ENCODE results near the gene TIMP2. TPM values are rescaled to one million over a fixed set of nuclear protein-coding genes. Genes with fewer than 3 reads are reported as not detected.

TIMP2 gene
- total and polyA plus RNA-seq, 9 donors: 94.8 to 309 (median 201) TPM

DNA sequence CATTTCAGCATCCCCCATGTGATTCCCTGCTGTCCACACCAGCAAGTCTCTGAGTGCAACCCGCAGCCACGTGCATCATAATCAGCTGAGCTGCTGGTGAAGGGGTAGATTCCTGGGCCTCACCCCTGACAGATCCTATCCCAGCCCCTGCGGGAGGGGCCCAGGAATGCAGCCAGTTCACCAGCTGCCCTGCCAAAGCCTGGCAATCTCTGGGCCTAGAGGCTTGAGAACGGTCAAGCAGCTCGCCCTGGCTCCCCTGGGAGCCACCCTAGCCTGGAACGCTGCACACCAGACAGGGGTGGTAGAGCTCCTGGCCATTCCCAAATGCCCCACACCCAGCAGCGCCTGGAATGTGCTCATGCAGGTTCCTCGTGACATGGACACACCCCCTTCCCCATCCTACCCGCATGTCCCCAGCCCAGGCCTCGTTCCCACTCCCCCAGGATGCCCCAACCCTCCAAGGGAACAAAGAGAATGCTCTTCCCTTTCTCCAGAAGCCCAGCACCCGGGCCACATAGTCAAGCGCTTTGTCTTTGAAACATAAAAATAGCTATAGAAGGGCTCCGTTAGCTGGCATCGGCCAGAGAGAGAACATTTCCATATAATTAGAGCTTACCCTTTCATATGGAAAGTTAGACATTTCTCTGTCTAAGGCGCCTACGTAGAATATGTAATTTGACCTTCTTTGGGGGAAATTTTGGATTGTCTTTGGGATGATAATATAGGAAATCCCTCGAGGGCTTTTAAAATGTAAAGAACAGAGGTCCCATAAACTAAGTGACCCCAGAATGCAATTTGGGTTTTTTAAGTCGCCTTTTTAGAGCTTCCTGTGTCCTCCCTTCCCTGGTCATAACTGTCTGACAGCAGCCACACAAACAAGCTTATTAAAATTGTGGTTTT is 25.6 kb downstream of the TIMP2 start:
- peak overlapping the region; percentile 55 for H3K27ac ChIP-seq (ENCODE audit: low read length)
- no peaks in the 10 kb centered on the region for H3K27me3 ChIP-seq (ENCODE audit: control insufficient read depth, insufficient read depth, low read length)
- peaks cover 37% of the 10 kb centered on the region for H3K36me3 ChIP-seq (ENCODE audit: control insufficient read depth, insufficient read depth, low read length)
- H3K4me3 ChIP-seq (ENCODE audit: low read length): no peak overlapping the region
- no peaks in the 10 kb centered on the region for H3K9me3 ChIP-seq (replicated peaks; ENCODE audit: control insufficient read depth, low read depth, low read length)
- 43% methylated on average over 6 of the region's 18 CpGs for WGBS (ENCODE audit: insufficient coverage)
- no peak for DNase-seq
- H3K4me1 ChIP-seq (ENCODE audit: control insufficient read depth, insufficient read depth, low read length): peaks cover 60% of the 10 kb centered on the region

DNA sequence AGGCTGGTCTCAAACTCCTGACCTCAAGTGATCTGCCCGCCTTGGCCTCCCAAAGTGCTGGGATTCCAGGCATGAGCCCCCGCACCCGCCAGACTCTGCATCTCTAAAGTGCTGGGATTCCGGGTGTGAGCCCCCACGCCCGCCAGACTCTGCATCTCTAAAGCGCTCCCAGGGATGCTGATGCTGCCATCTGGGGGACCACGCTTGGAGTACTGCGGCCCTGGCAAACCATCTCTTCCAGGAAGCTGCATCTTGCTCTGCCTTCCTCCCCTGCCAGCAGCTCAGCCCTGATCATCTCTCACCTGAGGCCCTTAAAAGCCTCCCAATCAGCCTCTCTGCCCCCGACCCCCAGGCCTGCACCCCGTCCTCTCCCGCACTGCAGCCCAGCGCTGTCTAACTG is 26.2 kb downstream of the TIMP2 start:
- Histone ChIP-seq H3K36me3 (ENCODE audit: control insufficient read depth, insufficient read depth, low read length) (peaks cover 32% of the 10 kb centered on the region), H3K4me3 (ENCODE audit: low read length) (no peak overlapping the region), H3K4me1 (ENCODE audit: control insufficient read depth, insufficient read depth, low read length) (peaks cover 65% of the 10 kb centered on the region), H3K27ac (ENCODE audit: low read length) (peak overlapping the region; percentile 55), H3K27me3 (ENCODE audit: control insufficient read depth, insufficient read depth, low read length) (no peaks in the 10 kb centered on the region), H3K9me3 (replicated peaks; ENCODE audit: control insufficient read depth, low read depth, low read length) (no peaks in the 10 kb centered on the region)
- 88% methylated on average over 13 of the region's 13 CpGs for WGBS (ENCODE audit: insufficient coverage)
- no peak for DNase-seq

DNA sequence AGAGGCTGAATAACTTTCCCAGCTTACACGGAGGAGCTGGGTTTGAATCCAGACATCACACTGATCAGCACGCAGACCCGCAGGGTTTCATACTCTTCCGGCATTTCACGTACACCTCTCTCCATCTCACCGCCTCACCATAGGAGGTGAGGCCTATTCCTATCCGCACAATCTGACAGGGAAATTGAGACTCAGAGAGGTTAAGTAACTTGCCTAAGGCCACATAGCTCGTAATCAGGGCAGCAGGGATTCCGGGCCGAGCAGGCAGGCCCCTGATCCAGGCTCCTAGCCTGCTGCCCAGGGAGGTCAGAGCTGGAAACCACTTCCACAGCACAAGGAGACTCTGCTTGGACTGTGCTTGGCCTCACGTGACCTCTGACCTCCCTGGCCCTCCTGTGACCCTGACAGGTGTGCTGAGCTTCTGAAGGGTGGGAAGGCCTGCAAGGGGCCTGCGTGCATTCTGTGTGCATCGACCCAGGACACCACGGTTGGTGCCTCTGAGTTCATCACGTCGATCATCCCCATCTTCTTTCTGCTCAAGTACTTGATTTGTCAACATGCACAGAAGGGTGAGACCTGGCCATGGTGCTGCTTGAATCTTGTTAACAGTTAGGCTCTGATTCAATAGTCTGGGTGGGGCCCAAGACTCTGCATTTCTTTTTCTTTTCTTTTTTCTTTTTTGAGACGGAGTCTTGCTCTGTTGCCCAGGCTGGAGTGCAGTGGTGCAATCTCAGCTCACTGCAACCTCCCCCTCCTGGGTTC is 26.9 kb downstream of the TIMP2 start:
- peaks cover 31% of the 10 kb centered on the region for H3K36me3 ChIP-seq (ENCODE audit: control insufficient read depth, insufficient read depth, low read length)
- H3K4me3 ChIP-seq (ENCODE audit: low read length): no peak overlapping the region
- no peaks in the 10 kb centered on the region for H3K27me3 ChIP-seq (ENCODE audit: control insufficient read depth, insufficient read depth, low read length)
- peaks cover 68% of the 10 kb centered on the region for H3K4me1 ChIP-seq (ENCODE audit: control insufficient read depth, insufficient read depth, low read length)
- H3K9me3 ChIP-seq (replicated peaks; ENCODE audit: control insufficient read depth, low read depth, low read length): no peaks in the 10 kb centered on the region
- 70% methylated on average over 12 of the region's 17 CpGs for WGBS (ENCODE audit: insufficient coverage)
- no peak for DNase-seq
- H3K27ac ChIP-seq (ENCODE audit: low read length): no peak overlapping the region

DNA sequence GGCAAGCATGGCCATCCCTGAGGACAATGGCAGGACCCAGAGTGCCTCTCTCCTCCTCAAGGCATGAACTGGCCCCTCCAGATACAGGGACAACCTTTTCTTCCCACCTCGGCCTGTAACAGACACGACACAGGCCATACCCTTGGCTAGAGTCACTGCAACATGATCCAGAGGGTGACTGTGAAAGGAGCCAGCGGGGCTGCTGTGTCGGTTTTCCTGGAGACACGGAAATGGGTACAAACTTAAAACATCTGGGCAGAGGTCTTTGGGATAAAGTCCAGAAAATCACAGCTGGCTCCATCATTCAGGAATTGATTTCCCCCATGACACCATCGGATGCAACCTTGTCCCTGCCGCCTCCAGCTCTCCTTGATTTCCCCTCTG is 27.5 kb downstream of the TIMP2 start:
- H3K27ac ChIP-seq (ENCODE audit: low read length): peak overlapping the region; percentile 38
- WGBS (ENCODE audit: insufficient coverage): 28% methylated on average over 2 of the region's 7 CpGs

DNA sequence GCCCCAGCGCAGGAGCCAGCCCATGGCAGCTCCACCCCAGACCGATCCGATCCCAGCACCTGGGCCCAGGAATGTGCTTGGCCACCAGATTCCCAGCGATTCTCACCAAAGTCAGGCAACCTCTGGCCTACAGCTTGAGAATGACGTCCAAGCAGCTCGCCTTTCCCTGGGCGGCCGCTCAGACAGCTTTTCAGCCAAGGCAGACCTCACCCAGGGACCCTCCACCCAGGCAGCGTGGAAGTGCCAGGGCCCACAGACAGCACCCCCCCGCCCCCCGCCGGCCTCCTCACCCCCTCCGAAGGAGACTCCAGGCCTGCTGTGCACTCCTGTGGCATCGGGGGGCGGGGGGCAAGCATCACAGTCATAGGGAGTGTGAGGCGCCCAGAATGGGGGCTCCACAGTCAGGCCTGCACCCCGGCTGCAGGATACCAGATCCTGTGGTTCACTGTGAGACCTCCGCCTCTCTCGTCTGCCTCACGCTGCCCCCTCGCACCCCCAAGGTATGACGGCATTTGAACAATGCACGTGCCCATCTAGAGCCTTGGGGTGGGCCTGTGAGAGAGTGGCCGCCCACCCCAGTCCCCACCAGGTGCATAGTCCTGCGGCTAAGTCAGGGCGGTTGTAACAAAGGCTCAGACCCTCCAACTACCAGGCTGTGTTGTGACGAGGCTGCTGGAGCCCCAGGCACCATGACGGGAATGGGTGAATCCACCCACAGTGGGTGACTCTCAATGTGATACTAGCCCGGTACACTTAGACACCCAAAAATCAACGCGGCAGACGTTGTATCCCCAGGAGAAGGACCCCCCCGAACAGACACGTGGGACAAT is 28.1 kb downstream of the TIMP2 start:
- DNase-seq: no peak
- Histone ChIP-seq H3K27ac (ENCODE audit: low read length) (peak overlapping the region; percentile 88), H3K36me3 (ENCODE audit: control insufficient read depth, insufficient read depth, low read length) (peaks cover 27% of the 10 kb centered on the region), H3K4me3 (ENCODE audit: low read length) (no peak overlapping the region), H3K4me1 (ENCODE audit: control insufficient read depth, insufficient read depth, low read length) (peaks cover 72% of the 10 kb centered on the region), H3K9me3 (replicated peaks; ENCODE audit: control insufficient read depth, low read depth, low read length) (no peaks in the 10 kb centered on the region), H3K27me3 (ENCODE audit: control insufficient read depth, insufficient read depth, low read length) (no peaks in the 10 kb centered on the region)
- WGBS (ENCODE audit: insufficient coverage): 67% methylated on average over 24 of the region's 34 CpGs

More for the DNA sequence above, 27.5 kb downstream of the TIMP2 start:
- Histone ChIP-seq H3K9me3 (replicated peaks; ENCODE audit: control insufficient read depth, low read depth, low read length) (no peaks in the 10 kb centered on the region), H3K4me3 (ENCODE audit: low read length) (no peak overlapping the region), H3K36me3 (ENCODE audit: control insufficient read depth, insufficient read depth, low read length) (peaks cover 28% of the 10 kb centered on the region), H3K27me3 (ENCODE audit: control insufficient read depth, insufficient read depth, low read length) (no peaks in the 10 kb centered on the region), H3K4me1 (ENCODE audit: control insufficient read depth, insufficient read depth, low read length) (peaks cover 68% of the 10 kb centered on the region)
- DNase-seq: peak; percentile 57

DNA sequence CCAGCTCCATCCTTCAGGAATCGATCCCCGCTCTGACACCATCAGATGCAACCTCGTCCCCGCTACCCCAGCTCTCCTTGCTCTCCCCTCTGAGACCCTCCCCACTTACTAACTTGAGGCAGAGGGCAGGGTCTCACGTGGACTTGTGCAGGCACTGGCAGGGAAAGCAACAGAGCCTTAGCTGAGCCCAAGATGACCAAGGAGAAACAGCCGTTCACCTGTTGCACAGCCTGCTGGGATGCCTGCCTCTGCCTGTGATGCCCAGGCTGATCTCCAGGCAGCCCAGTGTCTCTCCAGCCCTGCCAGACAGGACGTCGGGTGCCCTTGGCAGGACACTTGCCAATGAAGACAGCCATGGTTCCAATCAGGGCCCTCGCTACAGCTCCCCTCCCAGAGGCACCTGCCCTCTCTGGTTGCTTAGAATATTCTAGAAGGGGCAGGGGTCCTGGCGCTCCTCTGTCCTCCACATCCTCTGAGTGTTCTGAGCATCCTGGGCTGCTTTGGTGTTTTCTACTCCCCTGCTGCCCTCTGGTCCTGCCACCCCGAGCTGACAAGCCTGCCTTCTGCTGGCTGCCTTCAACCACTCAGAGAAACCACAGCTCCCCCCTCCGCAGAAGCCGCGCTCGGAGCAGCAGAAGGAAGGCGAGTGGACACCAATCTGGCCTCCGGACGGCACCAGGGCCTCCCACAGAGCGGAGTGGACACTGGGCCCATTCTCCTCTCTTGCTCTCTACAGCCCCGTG is 28.9 kb downstream of the TIMP2 start:
- WGBS (ENCODE audit: insufficient coverage): 63% methylated on average over 15 of the region's 20 CpGs
- Histone ChIP-seq H3K4me1 (ENCODE audit: control insufficient read depth, insufficient read depth, low read length) (peaks cover 80% of the 10 kb centered on the region), H3K27ac (ENCODE audit: low read length) (peak overlapping the region; percentile 88), H3K9me3 (replicated peaks; ENCODE audit: control insufficient read depth, low read depth, low read length) (no peaks in the 10 kb centered on the region), H3K4me3 (ENCODE audit: low read length) (no peak overlapping the region), H3K27me3 (ENCODE audit: control insufficient read depth, insufficient read depth, low read length) (no peaks in the 10 kb centered on the region), H3K36me3 (ENCODE audit: control insufficient read depth, insufficient read depth, low read length) (peaks cover 29% of the 10 kb centered on the region)
- no peak for DNase-seq

DNA sequence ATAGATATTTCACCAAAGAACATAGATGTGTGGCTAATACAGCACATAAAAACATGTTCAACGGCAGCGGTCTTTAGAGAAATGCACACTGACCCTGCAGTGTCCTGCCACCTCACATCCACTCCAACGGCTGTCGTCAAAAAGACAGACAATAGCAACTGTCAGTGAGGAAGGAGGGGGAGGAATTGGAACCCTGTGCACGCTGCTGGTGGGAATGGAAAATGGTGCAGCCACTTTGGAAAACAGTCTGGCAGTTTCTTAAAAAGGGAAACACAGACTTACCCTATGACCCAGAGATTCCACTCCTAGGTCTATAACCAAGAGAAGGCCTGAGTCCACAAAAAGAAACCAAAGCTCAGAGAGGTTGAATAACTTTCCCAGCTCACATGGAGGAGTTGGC is 29.9 kb downstream of the TIMP2 start:
- peaks cover 25% of the 10 kb centered on the region for H3K36me3 ChIP-seq (ENCODE audit: control insufficient read depth, insufficient read depth, low read length)
- peaks cover 89% of the 10 kb centered on the region for H3K4me1 ChIP-seq (ENCODE audit: control insufficient read depth, insufficient read depth, low read length)
- H3K27me3 ChIP-seq (ENCODE audit: control insufficient read depth, insufficient read depth, low read length): no peaks in the 10 kb centered on the region
- no CpG with 5 or more reads among the region's 5 CpGs for WGBS (ENCODE audit: insufficient coverage)
- DNase-seq: peak; percentile 84
- H3K9me3 ChIP-seq (replicated peaks; ENCODE audit: control insufficient read depth, low read depth, low read length): no peaks in the 10 kb centered on the region
- no peak overlapping the region for H3K4me3 ChIP-seq (ENCODE audit: low read length)
- peak overlapping the region; percentile 88 for H3K27ac ChIP-seq (ENCODE audit: low read length)

DNA sequence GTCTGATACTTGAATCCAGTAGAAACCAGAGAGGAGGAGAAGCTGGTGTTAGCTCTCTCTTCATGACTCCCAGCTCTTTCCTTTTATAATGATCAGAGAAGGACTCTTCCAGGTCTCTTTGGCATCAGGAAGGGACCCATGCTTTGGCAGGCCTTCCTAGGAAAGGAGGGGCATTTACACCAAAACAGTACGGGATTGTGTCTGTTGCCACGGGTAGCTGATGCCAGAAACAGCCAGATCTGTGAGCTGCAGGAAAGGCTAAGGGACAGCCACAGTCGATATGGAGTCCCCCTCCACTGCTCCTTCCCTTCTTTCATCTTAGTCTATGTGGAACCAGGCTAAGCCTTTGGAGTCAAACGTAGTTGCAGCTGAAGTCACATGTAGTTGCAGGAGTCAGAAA is 31.5 kb downstream of the TIMP2 start:
- no peaks in the 10 kb centered on the region for H3K9me3 ChIP-seq (replicated peaks; ENCODE audit: control insufficient read depth, low read depth, low read length)
- WGBS (ENCODE audit: insufficient coverage): 0% methylated on average over 1 of the region's 4 CpGs
- peaks cover 27% of the 10 kb centered on the region for H3K36me3 ChIP-seq (ENCODE audit: control insufficient read depth, insufficient read depth, low read length)
- DNase-seq: no peak
- H3K27ac ChIP-seq (ENCODE audit: low read length): no peak overlapping the region
- no peaks in the 10 kb centered on the region for H3K27me3 ChIP-seq (ENCODE audit: control insufficient read depth, insufficient read depth, low read length)
- no peak overlapping the region for H3K4me3 ChIP-seq (ENCODE audit: low read length)
- peaks cover 95% of the 10 kb centered on the region for H3K4me1 ChIP-seq (ENCODE audit: control insufficient read depth, insufficient read depth, low read length)

DNA sequence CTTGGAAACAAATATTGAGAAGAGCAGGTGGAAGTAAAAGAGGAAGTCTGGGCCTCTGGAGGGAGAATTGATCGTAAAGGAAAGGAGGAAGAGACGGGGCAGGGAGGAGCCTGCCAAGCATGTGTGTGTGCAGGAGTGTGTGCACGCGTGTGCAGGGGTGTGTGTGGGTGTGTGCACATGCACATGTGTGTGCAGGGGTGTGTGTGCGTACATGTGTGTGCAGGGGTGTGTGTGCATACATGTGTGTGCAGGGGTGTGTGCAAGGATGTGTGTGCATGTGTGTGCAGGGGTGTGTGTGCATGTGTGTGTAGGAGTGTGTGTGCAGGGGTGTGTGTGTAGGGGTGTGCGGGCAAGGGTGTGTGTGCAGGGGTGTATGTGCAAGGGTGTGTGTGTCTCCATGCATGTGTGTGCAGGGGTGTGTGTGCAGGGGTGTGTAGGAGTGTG is 32.2 kb downstream of the TIMP2 start:
- no peak for DNase-seq
- H3K27ac ChIP-seq (ENCODE audit: low read length): no peak overlapping the region
- peaks cover 93% of the 10 kb centered on the region for H3K4me1 ChIP-seq (ENCODE audit: control insufficient read depth, insufficient read depth, low read length)
- peaks cover 22% of the 10 kb centered on the region for H3K36me3 ChIP-seq (ENCODE audit: control insufficient read depth, insufficient read depth, low read length)
- 70% methylated on average over 6 of the region's 6 CpGs for WGBS (ENCODE audit: insufficient coverage)
- H3K27me3 ChIP-seq (ENCODE audit: control insufficient read depth, insufficient read depth, low read length): no peaks in the 10 kb centered on the region
- H3K4me3 ChIP-seq (ENCODE audit: low read length): no peak overlapping the region
- H3K9me3 ChIP-seq (replicated peaks; ENCODE audit: control insufficient read depth, low read depth, low read length): no peaks in the 10 kb centered on the region
